CD14-positive monocyte (primary cell): Measurements from ENCODE around the gene RGS9. TPM values are rescaled to one million over a fixed set of nuclear protein-coding genes. Genes with fewer than 3 reads are reported as not detected.

Source experiments
- DNase-seq, 3 donors: peaks; one replicate each; pipeline ENCODE4 v3.0.0-alpha.2; 2011 to 2022
- H2AFZ ChIP-seq: 2 replicates; pipeline ENCODE4 v1.6.0; 2012; ENCODE audit warnings: mild to moderate bottlenecking, low read depth, low read length, inconsistent platforms; ENCODE audit not compliant: insufficient read depth, poor library complexity, severe bottlenecking
- H3K27ac ChIP-seq, 2 donors: 1 replicate in 1 of 2; 2 replicates in 1 of 2; pipeline ENCODE4 v1.5.1; 2012 to 2013; ENCODE audit warnings: low read length in 2 of 2, control low read depth in 1 of 2, inconsistent platforms in 1 of 2, low read depth in 1 of 2, mild to moderate bottlenecking in 1 of 2
- H3K27me3 ChIP-seq, 2 donors: one replicate each; pipeline versions ENCODE4 v1.6.0 to v1.6.1; 2011 to 2013; ENCODE audit warnings: low read length in 2 of 2; ENCODE audit not compliant: control insufficient read depth in 2 of 2, insufficient read depth in 2 of 2
- H3K36me3 ChIP-seq, 2 donors: replicated peaks in 1 of 2; 1 replicate in 1 of 2; 2 replicates in 1 of 2; pipeline versions ENCODE4 v1.5.1 to v1.6.1; 2012 to 2013; ENCODE audit warnings: low read length in 2 of 2, control low read depth in 1 of 2, inconsistent platforms in 1 of 2, mild to moderate bottlenecking in 1 of 2; ENCODE audit not compliant: insufficient read depth in 2 of 2, control insufficient read depth in 1 of 2
- H3K4me1 ChIP-seq, 2 donors: 1 replicate in 1 of 2; 2 replicates in 1 of 2; pipeline versions ENCODE4 v1.5.1 to v1.6.1; 2012 to 2013; ENCODE audit warnings: low read length in 2 of 2, control low read depth in 1 of 2, inconsistent platforms in 1 of 2, mild to moderate bottlenecking in 1 of 2, moderate library complexity in 1 of 2; ENCODE audit not compliant: insufficient read depth in 2 of 2, control insufficient read depth in 1 of 2
- H3K4me2 ChIP-seq: replicated peaks from 2 replicates; pipeline ENCODE3; 2012; ENCODE audit warnings: low read length, moderate library complexity, mild to moderate bottlenecking; ENCODE audit not compliant: poor library complexity, severe bottlenecking; ENCODE audit errors: extremely low read depth
- H3K4me3 ChIP-seq, 3 experiments: fragments of 200-600 bp in 1 of 3; sonication (generic) in 1 of 3; replicated peaks in 1 of 3; 1 replicate in 2 of 3; 2 replicates in 1 of 3; pipeline ENCODE4 v1.5.1; 2011 to 2013; ENCODE audit warnings: low read length in 3 of 3, mild to moderate bottlenecking in 3 of 3, control low read depth in 2 of 3, low read depth in 2 of 3, inconsistent platforms in 1 of 3, moderate library complexity in 1 of 3
- H3K79me2 ChIP-seq: 2 replicates; pipeline ENCODE4 v1.6.0; 2012; ENCODE audit warnings: mild to moderate bottlenecking, control low read depth, inconsistent platforms, low read length, moderate library complexity; ENCODE audit not compliant: insufficient read depth
- H3K9ac ChIP-seq: 2 replicates; pipeline ENCODE4 v1.6.0; 2017; ENCODE audit warnings: low read length, mild to moderate bottlenecking; ENCODE audit not compliant: insufficient read depth, poor library complexity, severe bottlenecking
- H3K9me3 ChIP-seq, 2 donors: replicated peaks in 1 of 2; 1 replicate in 1 of 2; 2 replicates in 1 of 2; pipeline versions ENCODE4 v1.5.1 to v1.6.1; 2012 to 2013; ENCODE audit warnings: low read length in 2 of 2, control low read depth in 1 of 2; ENCODE audit not compliant: control insufficient read depth in 1 of 2, insufficient read depth in 1 of 2
- H4K20me1 ChIP-seq: 2 replicates; pipeline ENCODE4 v1.6.0; 2012; ENCODE audit warnings: mild to moderate bottlenecking, low read length, control low read depth, moderate library complexity; ENCODE audit not compliant: insufficient read depth
- H3K27ac Mint-ChIP-seq, 7 donors: one replicate each; pipeline ENCODE4 v1.8.0; 2020; ENCODE audit warnings: mild to moderate bottlenecking in 7 of 7, mixed read lengths in 7 of 7, moderate library complexity in 6 of 7, inconsistent platforms in 2 of 7
- H3K27me3 Mint-ChIP-seq, 3 donors: one replicate each; pipeline ENCODE4 v1.8.0; 2021 to 2022; ENCODE audit warnings: low read depth in 3 of 3, mild to moderate bottlenecking in 3 of 3, mixed read lengths in 3 of 3, moderate library complexity in 3 of 3, inconsistent platforms in 1 of 3
- H3K36me3 Mint-ChIP-seq, 2 donors: one replicate each; pipeline ENCODE4 v1.8.0; 2020; ENCODE audit warnings: mixed read lengths in 2 of 2, inconsistent platforms in 1 of 2, mild to moderate bottlenecking in 1 of 2
- H3K4me1 Mint-ChIP-seq: one replicate; pipeline ENCODE4 v1.8.0; 2020; ENCODE audit warnings: mild to moderate bottlenecking, mixed read lengths
- H3K4me3 Mint-ChIP-seq, 2 donors: one replicate each; pipeline ENCODE4 v1.8.0; 2020; ENCODE audit warnings: mild to moderate bottlenecking in 2 of 2, mixed read lengths in 2 of 2, moderate library complexity in 1 of 2
- H3K9me3 Mint-ChIP-seq, 7 donors: one replicate each; pipeline ENCODE4 v1.8.0; 2020 to 2022; ENCODE audit warnings: mixed read lengths in 7 of 7, mild to moderate bottlenecking in 6 of 7, moderate library complexity in 6 of 7, inconsistent platforms in 2 of 7
- WGBS: methylation state at CpG from one replicate; pipeline ENCODE4 v1.1.5; 2013; ENCODE audit warnings: missing lambda C conversion rate; ENCODE audit not compliant: insufficient coverage; 5-methylcytosine and 5-hydroxymethylcytosine counted together
- intact Hi-C, 2 donors: fragments of 100-400 bp; cut with micrococcal nuclease; formaldehyde crosslinking; loops; one replicate each; pipeline versions ENCODE4 v1.15.0 to v1.15.1; 2023
- polyA plus RNA-seq, 3 donors: library from polyadenylated mRNA; depleted of rRNA in 1 of 3; unstranded in 2 of 3; stranded (reverse) in 1 of 3; fragments of 300-500 nt in 2 of 3; fragments of >200 nt in 1 of 3; fragmentation: Illumina TruSeq in 2 of 3; gene quantifications; 1 replicate in 2 of 3; 2 replicates in 1 of 3; pipeline ENCODE4 v1.2.3, GENCODE V29; 2012 to 2021
- TF ChIP-seq, protein P1 (sequence below): fragments of 200-600 bp; IDR thresholded peaks from one replicate; pipeline ENCODE4 v1.8.0; 2022; ENCODE audit warnings: antibody characterized with exemption, mild to moderate bottlenecking

RGS9 gene
- polyA plus RNA-seq, 3 donors = 0.08 TPM; not detected in 2

DNA sequence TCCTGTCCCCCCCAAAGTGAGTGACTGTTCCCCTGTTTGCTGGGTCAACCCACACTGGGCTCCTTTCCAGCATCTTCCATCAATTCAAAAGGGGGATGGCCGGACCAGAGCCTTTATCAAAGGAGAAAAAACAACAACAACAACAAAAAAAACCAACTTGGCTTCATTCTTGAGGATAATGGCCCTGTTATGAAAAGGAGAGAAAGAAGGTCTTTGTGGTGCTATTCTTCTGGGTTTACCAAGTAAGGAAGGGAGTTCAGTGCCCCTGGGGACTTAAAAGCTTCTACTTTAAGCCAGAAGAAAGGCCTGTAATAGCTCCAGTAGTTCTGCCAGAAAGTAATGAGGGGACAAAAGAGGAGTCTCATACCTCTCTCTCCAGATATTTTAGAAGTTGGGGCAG lies 71.5 kb downstream of the RGS9 start:
- peaks cover 0 to 17% (median 15%) of the 10 kb centered on the region in 3 donors for H3K27me3 Mint-ChIP-seq
- DNase-seq = no peak
- H3K4me3 Mint-ChIP-seq = no peak overlapping the region
- Histone ChIP-seq H3K9me3 (no peaks in the 10 kb centered on the region), H3K9ac (no peak overlapping the region), H3K27ac (no peak overlapping the region), H2AFZ (no peak overlapping the region), H3K4me1 (no peaks in the 10 kb centered on the region), H3K79me2 (no peaks in the 10 kb centered on the region), H4K20me1 (no peaks in the 10 kb centered on the region), H3K4me3 (no peak overlapping the region), H3K27me3 (no peaks in the 10 kb centered on the region), H3K36me3 (no peaks in the 10 kb centered on the region), H3K4me2 (no peak overlapping the region)
- intact Hi-C loops = no loop called here
- no peaks in the 10 kb centered on the region for H3K9me3 Mint-ChIP-seq
- WGBS = no CpG with 5 or more reads among the region's 1 CpG
- TF ChIP-seq, protein P1, sequence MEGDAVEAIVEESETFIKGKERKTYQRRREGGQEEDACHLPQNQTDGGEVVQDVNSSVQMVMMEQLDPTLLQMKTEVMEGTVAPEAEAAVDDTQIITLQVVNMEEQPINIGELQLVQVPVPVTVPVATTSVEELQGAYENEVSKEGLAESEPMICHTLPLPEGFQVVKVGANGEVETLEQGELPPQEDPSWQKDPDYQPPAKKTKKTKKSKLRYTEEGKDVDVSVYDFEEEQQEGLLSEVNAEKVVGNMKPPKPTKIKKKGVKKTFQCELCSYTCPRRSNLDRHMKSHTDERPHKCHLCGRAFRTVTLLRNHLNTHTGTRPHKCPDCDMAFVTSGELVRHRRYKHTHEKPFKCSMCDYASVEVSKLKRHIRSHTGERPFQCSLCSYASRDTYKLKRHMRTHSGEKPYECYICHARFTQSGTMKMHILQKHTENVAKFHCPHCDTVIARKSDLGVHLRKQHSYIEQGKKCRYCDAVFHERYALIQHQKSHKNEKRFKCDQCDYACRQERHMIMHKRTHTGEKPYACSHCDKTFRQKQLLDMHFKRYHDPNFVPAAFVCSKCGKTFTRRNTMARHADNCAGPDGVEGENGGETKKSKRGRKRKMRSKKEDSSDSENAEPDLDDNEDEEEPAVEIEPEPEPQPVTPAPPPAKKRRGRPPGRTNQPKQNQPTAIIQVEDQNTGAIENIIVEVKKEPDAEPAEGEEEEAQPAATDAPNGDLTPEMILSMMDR = no peak
- no peaks in the 10 kb centered on the region for H3K4me1 Mint-ChIP-seq
- H3K36me3 Mint-ChIP-seq = no peaks in the 10 kb centered on the region
- H3K27ac Mint-ChIP-seq = no peak overlapping the region

GRCh38 chr17:65218261-65218660 lies 81.1 kb downstream of the RGS9 start:
- TF ChIP-seq, protein P1 = no peak
- Mint-ChIP-seq H3K27me3 (peaks cover 13 to 21% (median 19%) of the 10 kb centered on the region in 3 donors), H3K36me3 (no peaks in the 10 kb centered on the region), H3K9me3 (peaks cover 0 to 3% (median 0%) of the 10 kb centered on the region in 7 donors), H3K27ac (no peak overlapping the region), H3K4me1 (no peaks in the 10 kb centered on the region), H3K4me3 (no peak overlapping the region)
- Histone ChIP-seq H3K4me3 (no peak overlapping the region), H3K79me2 (no peaks in the 10 kb centered on the region), H3K27ac (no peak overlapping the region), H3K9me3 (no peaks in the 10 kb centered on the region), H4K20me1 (no peaks in the 10 kb centered on the region), H3K27me3 (peaks cover 2 to 6% of the 10 kb centered on the region in 2 donors), H3K4me1 (no peaks in the 10 kb centered on the region), H3K4me2 (no peak overlapping the region), H2AFZ (no peak overlapping the region), H3K36me3 (no peaks in the 10 kb centered on the region), H3K9ac (no peak overlapping the region)
- WGBS = 89% methylated on average over 4 of the region's 4 CpGs
- DNase-seq = no peak
- intact Hi-C loops = no loop called here
